Measurements from ENCODE around the gene CCDC12. TPM values are rescaled to one million over a fixed set of nuclear protein-coding genes. Genes with fewer than 3 reads are reported as not detected.

The CCDC12 gene
- polyA plus RNA-seq, 1 of the 3 experiments (the other 2 are of a cell fraction) = 105 TPM

GRCh38 chr3:46905213-46905560, 71.4 kb downstream of the CCDC12 start:
- no peak overlapping the region for H3K27ac ChIP-seq (ENCODE audit: low read depth in 2 of 2, low read length in 1 of 2)
- ChIA-PET POLR2A (no interaction called here), CTCF (interaction anchor here (0.9 to 31.0 kb wide), 6 partner anchors 10 to 417 kb away, joined by 3 to 480 read pairs (median 4); partner anchors contain the start of gene PTH1R)
- H3K4me3 ChIP-seq (ENCODE audit: low read depth in 2 of 2, low read length in 1 of 2) = no peak overlapping the region
- no peak for DNase-seq
- H3K27me3 ChIP-seq (ENCODE audit: insufficient read depth) = no peaks in the 10 kb centered on the region
- no peaks in the 10 kb centered on the region for H3K36me3 ChIP-seq (replicated peaks in 1 of 2; ENCODE audit: control insufficient read depth in 1 of 2, insufficient read depth in 2 of 2, low read length in 1 of 2)
- TF ChIP-seq RAD21 (IDR thresholded peaks at IDR 0.05; ENCODE audit: low read length) (no peak), TAF1 (IDR thresholded peaks at IDR 0.05; ENCODE audit: borderline replicate concordance, low read depth, low read length) (no peak), CHD2 (IDR thresholded peaks at IDR 0.05; ENCODE audit: low read length, partially characterized antibody) (no peak), JUND (IDR thresholded peaks at IDR 0.05) (no peak), MXI1 (IDR thresholded peaks at IDR 0.05; ENCODE audit: low read depth, low read length) (no peak), RXRA (IDR thresholded peaks at IDR 0.05; ENCODE audit: borderline replicate concordance, low read depth) (no peak), FOXJ3 (CRISPR knock-in tag; IDR thresholded peaks at IDR 0.05) (no peak), ELF1 (IDR thresholded peaks at IDR 0.05) (no peak), YY1 (IDR thresholded peaks at IDR 0.05; ENCODE audit: low read depth) (no peak)
- TF ChIP-seq, protein P1, sequence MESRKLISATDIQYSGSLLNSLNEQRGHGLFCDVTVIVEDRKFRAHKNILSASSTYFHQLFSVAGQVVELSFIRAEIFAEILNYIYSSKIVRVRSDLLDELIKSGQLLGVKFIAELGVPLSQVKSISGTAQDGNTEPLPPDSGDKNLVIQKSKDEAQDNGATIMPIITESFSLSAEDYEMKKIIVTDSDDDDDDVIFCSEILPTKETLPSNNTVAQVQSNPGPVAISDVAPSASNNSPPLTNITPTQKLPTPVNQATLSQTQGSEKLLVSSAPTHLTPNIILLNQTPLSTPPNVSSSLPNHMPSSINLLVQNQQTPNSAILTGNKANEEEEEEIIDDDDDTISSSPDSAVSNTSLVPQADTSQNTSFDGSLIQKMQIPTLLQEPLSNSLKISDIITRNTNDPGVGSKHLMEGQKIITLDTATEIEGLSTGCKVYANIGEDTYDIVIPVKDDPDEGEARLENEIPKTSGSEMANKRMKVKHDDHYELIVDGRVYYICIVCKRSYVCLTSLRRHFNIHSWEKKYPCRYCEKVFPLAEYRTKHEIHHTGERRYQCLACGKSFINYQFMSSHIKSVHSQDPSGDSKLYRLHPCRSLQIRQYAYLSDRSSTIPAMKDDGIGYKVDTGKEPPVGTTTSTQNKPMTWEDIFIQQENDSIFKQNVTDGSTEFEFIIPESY (IDR thresholded peaks at IDR 0.05; ENCODE audit: borderline replicate concordance, low read depth) = no peak
- H3K4me1 ChIP-seq (ENCODE audit: control insufficient read depth in 1 of 2, insufficient read depth in 2 of 2, low read depth in 1 of 2, low read length in 1 of 2) = peaks cover 0 to 20% of the 10 kb centered on the region in 2 experiments; a peak in 1 of 4 replicates
- H3K4me2 ChIP-seq = no peak overlapping the region
- no peaks in the 10 kb centered on the region for H3K9me3 ChIP-seq
- H3K9ac ChIP-seq = no peak overlapping the region
- H2AFZ ChIP-seq (ENCODE audit: low read depth) = no peak overlapping the region
- no peaks in the 10 kb centered on the region for H3F3A ChIP-seq (replicated peaks; ENCODE audit: insufficient read depth)
- no peaks in the 10 kb centered on the region for H3K79me2 ChIP-seq (ENCODE audit: insufficient read depth)
- H4K20me1 ChIP-seq (ENCODE audit: insufficient read depth) = no peaks in the 10 kb centered on the region
- H3K9me2 ChIP-seq = no peaks in the 10 kb centered on the region
- WGBS (ENCODE audit: low lambda C conversion rate) = 57% methylated on average over 1 of the region's 3 CpGs

GRCh38 chr3:46904303-46905212, 72.0 kb downstream of the CCDC12 start:
- Histone ChIP-seq H3K4me1 (ENCODE audit: control insufficient read depth in 1 of 2, insufficient read depth in 2 of 2, low read depth in 1 of 2, low read length in 1 of 2) (peaks cover 0 to 22% of the 10 kb centered on the region in 2 experiments; a peak in 1 of 4 replicates), H3K27me3 (ENCODE audit: insufficient read depth) (no peaks in the 10 kb centered on the region), H3K4me3 (ENCODE audit: low read depth in 2 of 2, low read length in 1 of 2) (no peak overlapping the region), H3K9me2 (no peaks in the 10 kb centered on the region), H4K20me1 (ENCODE audit: insufficient read depth) (no peaks in the 10 kb centered on the region), H3K4me2 (no peak overlapping the region), H3F3A (replicated peaks; ENCODE audit: insufficient read depth) (no peaks in the 10 kb centered on the region), H3K9ac (no peak overlapping the region), H3K9me3 (no peaks in the 10 kb centered on the region), H2AFZ (ENCODE audit: low read depth) (no peak overlapping the region), H3K79me2 (ENCODE audit: insufficient read depth) (no peaks in the 10 kb centered on the region), H3K36me3 (replicated peaks in 1 of 2; ENCODE audit: control insufficient read depth in 1 of 2, insufficient read depth in 2 of 2, low read length in 1 of 2) (no peaks in the 10 kb centered on the region), H3K27ac (ENCODE audit: low read depth in 2 of 2, low read length in 1 of 2) (no peak overlapping the region)
- WGBS (ENCODE audit: low lambda C conversion rate) = 77% methylated on average over 18 of the region's 18 CpGs
- DNase-seq = no peak
- no peak for TF ChIP-seq MEF2A (IDR thresholded peaks at IDR 0.05; ENCODE audit: borderline replicate concordance, low read depth)
- no peak for TF ChIP-seq RAD21 (IDR thresholded peaks at IDR 0.05; ENCODE audit: low read length)
- TF ChIP-seq GATA2 (CRISPR knock-in tag; IDR thresholded peaks at IDR 0.05) = no peak
- no peak for TF ChIP-seq GABPA (IDR thresholded peaks at IDR 0.05; ENCODE audit: low read depth)
- no peak for TF ChIP-seq CTCF (IDR thresholded peaks at IDR 0.05)
- TF ChIP-seq, protein P2, sequence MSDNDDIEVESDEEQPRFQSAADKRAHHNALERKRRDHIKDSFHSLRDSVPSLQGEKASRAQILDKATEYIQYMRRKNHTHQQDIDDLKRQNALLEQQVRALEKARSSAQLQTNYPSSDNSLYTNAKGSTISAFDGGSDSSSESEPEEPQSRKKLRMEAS (IDR thresholded peaks at IDR 0.05; ENCODE audit: low read depth) = no peak
- TF ChIP-seq SMC3 (IDR thresholded peaks at IDR 0.05; ENCODE audit: low read depth, low read length) = no peak
- no peak for TF ChIP-seq JUND (IDR thresholded peaks at IDR 0.05)
- ChIA-PET CTCF (interaction anchor here (0.5 to 31.0 kb wide), 8 partner anchors 10 to 416 kb away, joined by 3 to 480 read pairs (median 3); partner anchors contain the start of gene PTH1R), POLR2A (no interaction called here)

All from SK-N-SH (cell line).